ENCODE data around the gene RUSC2. TPM values are rescaled to one million over a fixed set of nuclear protein-coding genes. Genes with fewer than 3 reads are reported as not detected.
A peak's percentile ranks its signal among the peaks of the same experiment; 100 is the strongest.

Gene RUSC2
- total RNA-seq, 1 donor = 28.6 TPM

DNA sequence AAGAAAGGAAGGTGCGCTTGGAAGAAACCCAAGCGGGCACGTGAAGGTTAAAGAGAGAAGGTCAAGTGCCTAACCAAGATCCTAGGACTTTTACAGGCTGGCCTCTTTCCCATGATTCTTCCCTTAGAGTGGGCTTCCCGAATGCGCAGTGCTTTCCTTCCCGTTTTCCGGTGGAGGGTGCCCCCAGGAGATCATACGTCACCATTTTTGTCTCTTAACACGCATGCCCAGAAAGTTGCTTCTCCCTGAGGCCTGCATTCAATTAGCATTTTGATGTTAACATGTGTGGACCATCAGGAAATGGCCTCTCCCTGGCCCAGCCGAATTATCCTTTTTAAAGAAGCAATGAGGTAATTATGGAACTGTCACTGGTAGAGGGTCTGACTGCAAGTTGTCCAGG lies 1.9 kb upstream of the RUSC2 start:
- Histone ChIP-seq H2AFZ (ENCODE audit: low read length) (peak overlapping the region; percentile 40), H3K4me3 (ENCODE audit: insufficient read depth, low read length) (no peak overlapping the region), H3K36me3 (ENCODE audit: insufficient read depth, low read length) (no peaks in the 10 kb centered on the region), H3K27me3 (ENCODE audit: insufficient read depth, low read length) (no peaks in the 10 kb centered on the region), H3K27ac (ENCODE audit: low read depth, low read length) (no peak overlapping the region), H3K4me1 (ENCODE audit: insufficient read depth, low read length) (peaks cover 41% of the 10 kb centered on the region), H4K20me1 (ENCODE audit: insufficient read depth, low read length) (peaks cover 4% of the 10 kb centered on the region), H3K79me2 (ENCODE audit: insufficient read depth, low read length) (peaks cover 45% of the 10 kb centered on the region), H3K9me3 (ENCODE audit: low read depth, low read length) (no peaks in the 10 kb centered on the region), H3K4me2 (ENCODE audit: insufficient read depth, low read length) (no peak overlapping the region)
- no peak for DNase-seq (ENCODE audit: insufficient read length, low spot score, missing footprints)
- TF ChIP-seq, protein P1, sequence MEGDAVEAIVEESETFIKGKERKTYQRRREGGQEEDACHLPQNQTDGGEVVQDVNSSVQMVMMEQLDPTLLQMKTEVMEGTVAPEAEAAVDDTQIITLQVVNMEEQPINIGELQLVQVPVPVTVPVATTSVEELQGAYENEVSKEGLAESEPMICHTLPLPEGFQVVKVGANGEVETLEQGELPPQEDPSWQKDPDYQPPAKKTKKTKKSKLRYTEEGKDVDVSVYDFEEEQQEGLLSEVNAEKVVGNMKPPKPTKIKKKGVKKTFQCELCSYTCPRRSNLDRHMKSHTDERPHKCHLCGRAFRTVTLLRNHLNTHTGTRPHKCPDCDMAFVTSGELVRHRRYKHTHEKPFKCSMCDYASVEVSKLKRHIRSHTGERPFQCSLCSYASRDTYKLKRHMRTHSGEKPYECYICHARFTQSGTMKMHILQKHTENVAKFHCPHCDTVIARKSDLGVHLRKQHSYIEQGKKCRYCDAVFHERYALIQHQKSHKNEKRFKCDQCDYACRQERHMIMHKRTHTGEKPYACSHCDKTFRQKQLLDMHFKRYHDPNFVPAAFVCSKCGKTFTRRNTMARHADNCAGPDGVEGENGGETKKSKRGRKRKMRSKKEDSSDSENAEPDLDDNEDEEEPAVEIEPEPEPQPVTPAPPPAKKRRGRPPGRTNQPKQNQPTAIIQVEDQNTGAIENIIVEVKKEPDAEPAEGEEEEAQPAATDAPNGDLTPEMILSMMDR (IDR thresholded peaks at IDR 0.05; ENCODE audit: extremely low read depth, low read depth, low read length) = no peak

DNA sequence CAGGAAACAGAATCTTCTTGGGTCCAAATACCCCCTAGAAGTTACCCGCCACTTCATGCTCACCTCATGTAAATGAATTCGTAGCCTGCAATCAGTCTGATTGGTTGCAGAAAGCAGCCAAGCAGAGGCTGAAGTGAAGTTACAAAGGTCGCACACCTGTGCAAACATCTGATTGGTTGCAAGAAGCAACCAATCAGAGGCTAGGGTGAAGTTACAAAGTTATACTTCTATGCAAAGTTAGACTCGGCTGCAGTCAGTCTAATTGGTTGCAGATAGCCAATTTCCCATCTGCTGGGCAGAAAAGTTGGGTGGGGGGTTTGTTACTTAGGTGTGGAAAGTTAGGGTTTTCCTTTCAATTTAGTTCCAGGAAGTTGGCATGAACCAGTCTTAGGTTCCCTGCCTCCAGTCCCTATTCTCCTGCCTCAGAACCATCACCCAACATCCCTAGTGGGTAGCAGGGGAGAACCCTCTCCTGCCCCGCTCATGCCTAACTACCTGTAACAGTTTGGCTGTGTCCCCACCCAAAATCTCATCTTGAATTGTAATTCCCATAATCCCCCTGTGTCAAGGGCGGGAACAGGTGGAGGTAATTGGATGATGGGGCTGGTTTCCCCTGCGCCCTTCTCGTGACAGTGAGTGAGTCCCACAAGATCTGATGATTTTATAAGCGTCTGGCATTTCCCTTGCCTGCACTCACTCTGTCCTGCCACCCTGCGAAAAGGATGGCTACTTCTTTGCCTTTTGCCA lies 1.2 kb upstream of the RUSC2 start:
- no peaks in the 10 kb centered on the region for H3K9me3 ChIP-seq (ENCODE audit: low read depth, low read length)
- no peak for DNase-seq (ENCODE audit: insufficient read length, low spot score, missing footprints)
- peaks cover 4% of the 10 kb centered on the region for H4K20me1 ChIP-seq (ENCODE audit: insufficient read depth, low read length)
- H3K4me1 ChIP-seq (ENCODE audit: insufficient read depth, low read length) = peaks cover 41% of the 10 kb centered on the region
- H3K79me2 ChIP-seq (ENCODE audit: insufficient read depth, low read length) = peaks cover 53% of the 10 kb centered on the region
- peaks cover 5% of the 10 kb centered on the region for H3K36me3 ChIP-seq (ENCODE audit: insufficient read depth, low read length)
- peak overlapping the region; percentile 92 for H3K4me3 ChIP-seq (ENCODE audit: insufficient read depth, low read length)
- no peak overlapping the region for H2AFZ ChIP-seq (ENCODE audit: low read length)
- H3K27ac ChIP-seq (ENCODE audit: low read depth, low read length) = peak overlapping the region; percentile 88
- TF ChIP-seq, protein P1 (IDR thresholded peaks at IDR 0.05; ENCODE audit: extremely low read depth, low read depth, low read length) = no peak
- H3K4me2 ChIP-seq (ENCODE audit: insufficient read depth, low read length) = peak overlapping the region; percentile 97
- H3K27me3 ChIP-seq (ENCODE audit: insufficient read depth, low read length) = no peaks in the 10 kb centered on the region

DNA sequence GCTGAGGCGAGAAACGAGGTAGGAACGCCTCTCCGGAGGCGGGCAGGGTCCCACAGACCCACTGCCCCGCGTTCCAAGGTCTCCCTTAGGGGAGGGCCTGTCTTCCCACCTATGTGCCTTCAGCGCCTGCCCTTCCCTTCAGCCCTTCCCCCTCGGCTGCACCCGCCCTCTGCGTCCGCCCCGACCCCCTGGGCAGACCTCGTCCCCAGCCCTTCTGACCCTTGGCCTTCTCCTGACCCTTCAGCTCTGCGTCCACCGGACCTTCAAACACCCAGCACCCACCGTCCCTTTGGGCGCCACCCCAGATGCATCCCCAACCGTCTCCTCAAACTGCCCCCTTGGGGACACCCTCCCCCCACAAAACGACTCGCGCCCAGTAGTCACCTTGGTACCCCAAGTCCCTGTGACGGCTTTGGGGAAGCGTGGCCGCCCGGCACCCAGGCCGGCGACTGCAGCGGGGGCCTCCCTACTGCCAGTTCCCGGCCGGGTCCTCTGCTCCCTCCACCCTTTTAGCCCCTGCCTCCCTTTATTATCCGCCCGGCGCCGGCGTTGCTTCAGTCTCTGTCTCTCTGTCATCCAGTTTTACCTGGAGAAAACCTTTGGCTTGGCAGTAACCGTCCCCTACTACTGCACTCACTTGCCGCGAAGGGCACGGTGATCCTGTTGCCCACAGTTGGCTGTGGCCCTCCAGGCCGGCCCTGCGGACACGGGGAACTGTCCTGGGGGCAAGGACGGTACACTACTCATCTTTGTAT lies 421 bp downstream of the RUSC2 start:
- Histone ChIP-seq H3K27ac (ENCODE audit: low read depth, low read length) (peak overlapping the region; percentile 88), H3K36me3 (ENCODE audit: insufficient read depth, low read length) (peaks cover 5% of the 10 kb centered on the region)
- peak; percentile 76 for DNase-seq (ENCODE audit: insufficient read length, low spot score, missing footprints)

More for the DNA sequence above, 421 bp downstream of the RUSC2 start:
- Histone ChIP-seq H3K79me2 (ENCODE audit: insufficient read depth, low read length) (peaks cover 64% of the 10 kb centered on the region), H3K4me1 (ENCODE audit: insufficient read depth, low read length) (peaks cover 34% of the 10 kb centered on the region), H4K20me1 (ENCODE audit: insufficient read depth, low read length) (peaks cover 8% of the 10 kb centered on the region), H3K9me3 (ENCODE audit: low read depth, low read length) (no peaks in the 10 kb centered on the region), H3K4me3 (ENCODE audit: insufficient read depth, low read length) (peak overlapping the region; percentile 92), H3K4me2 (ENCODE audit: insufficient read depth, low read length) (peak overlapping the region; percentile 97), H3K27me3 (ENCODE audit: insufficient read depth, low read length) (no peaks in the 10 kb centered on the region), H2AFZ (ENCODE audit: low read length) (peak overlapping the region; percentile 76)
- TF ChIP-seq, protein P1 (IDR thresholded peaks at IDR 0.05; ENCODE audit: extremely low read depth, low read depth, low read length) = no peak
